BE2C (cell line): Measurements from ENCODE around the gene TANC2.

Experiments
- DNase-seq: peaks from one replicate; pipeline ENCODE4 v3.0.0-alpha.2; 2020
- H3K27me3 ChIP-seq: fragments of 250-450 bp; sonication (Bioruptor Pico); 2 replicates; pipeline ENCODE4 v1.5.1; 2020; ENCODE audit warnings: mild to moderate bottlenecking
- H3K36me3 ChIP-seq: fragments of 250-450 bp; sonication (Bioruptor Pico); 2 replicates; pipeline ENCODE4 v1.5.1; 2020; ENCODE audit warnings: mild to moderate bottlenecking
- H3K4me1 ChIP-seq: fragments of 250-450 bp; sonication (Bioruptor Pico); 2 replicates; pipeline ENCODE4 v1.5.1; 2020
- H3K4me3 ChIP-seq: 2 replicates; pipeline ENCODE4 v1.5.1; 2011; ENCODE audit warnings: low read depth, low read length
- H3K9me3 ChIP-seq: fragments of 250-450 bp; sonication (Bioruptor Pico); 2 replicates; pipeline ENCODE4 v1.5.1; 2020
- TF ChIP-seq, protein P1 (sequence below): IDR thresholded peaks from 2 replicates; pipeline ENCODE4 v1.5.1; 2012; ENCODE audit warnings: mild to moderate bottlenecking, low read depth, low read length

The TANC2 gene

GRCh38 chr17:62987136-62987535, 21.1 kb downstream of the TANC2 start:
- Histone ChIP-seq H3K36me3 (no peaks in the 10 kb centered on the region), H3K4me1 (peaks cover 4% of the 10 kb centered on the region; the same call in 1 of the 2 replicates), H3K27me3 (no peaks in the 10 kb centered on the region), H3K9me3 (no peaks in the 10 kb centered on the region), H3K4me3 (no peak overlapping the region)
- TF ChIP-seq, protein P1, sequence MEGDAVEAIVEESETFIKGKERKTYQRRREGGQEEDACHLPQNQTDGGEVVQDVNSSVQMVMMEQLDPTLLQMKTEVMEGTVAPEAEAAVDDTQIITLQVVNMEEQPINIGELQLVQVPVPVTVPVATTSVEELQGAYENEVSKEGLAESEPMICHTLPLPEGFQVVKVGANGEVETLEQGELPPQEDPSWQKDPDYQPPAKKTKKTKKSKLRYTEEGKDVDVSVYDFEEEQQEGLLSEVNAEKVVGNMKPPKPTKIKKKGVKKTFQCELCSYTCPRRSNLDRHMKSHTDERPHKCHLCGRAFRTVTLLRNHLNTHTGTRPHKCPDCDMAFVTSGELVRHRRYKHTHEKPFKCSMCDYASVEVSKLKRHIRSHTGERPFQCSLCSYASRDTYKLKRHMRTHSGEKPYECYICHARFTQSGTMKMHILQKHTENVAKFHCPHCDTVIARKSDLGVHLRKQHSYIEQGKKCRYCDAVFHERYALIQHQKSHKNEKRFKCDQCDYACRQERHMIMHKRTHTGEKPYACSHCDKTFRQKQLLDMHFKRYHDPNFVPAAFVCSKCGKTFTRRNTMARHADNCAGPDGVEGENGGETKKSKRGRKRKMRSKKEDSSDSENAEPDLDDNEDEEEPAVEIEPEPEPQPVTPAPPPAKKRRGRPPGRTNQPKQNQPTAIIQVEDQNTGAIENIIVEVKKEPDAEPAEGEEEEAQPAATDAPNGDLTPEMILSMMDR, result peak; percentile 53
- DNase-seq, result no peak

GRCh38 chr17:62989501-62989900, 23.5 kb downstream of the TANC2 start:
- DNase-seq, result no peak
- H3K36me3 ChIP-seq, result no peaks in the 10 kb centered on the region
- H3K4me3 ChIP-seq, result no peak overlapping the region
- no peaks in the 10 kb centered on the region for H3K9me3 ChIP-seq
- peaks cover 4% of the 10 kb centered on the region; the same call in 1 of the 2 replicates for H3K4me1 ChIP-seq
- no peaks in the 10 kb centered on the region for H3K27me3 ChIP-seq
- TF ChIP-seq, protein P1, result no peak

DNA sequence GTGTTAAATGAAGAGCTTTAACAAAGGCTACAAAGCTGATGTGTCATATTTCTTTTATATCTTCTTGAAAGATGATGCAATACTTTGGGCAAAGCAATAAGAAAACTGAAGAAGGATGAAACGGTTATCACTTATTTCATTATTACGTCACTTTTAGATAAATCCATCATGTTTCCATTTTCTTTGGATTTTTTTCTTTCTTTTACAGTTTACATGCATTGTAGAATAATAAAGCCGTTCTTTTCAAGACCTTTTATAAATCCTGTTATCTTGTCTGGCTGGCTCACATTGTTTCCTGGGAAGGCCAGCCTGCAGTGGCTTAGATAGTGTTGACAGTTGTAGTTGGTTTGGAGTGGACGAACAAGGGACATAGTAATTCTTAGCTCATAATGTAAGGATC, 28.9 kb downstream of the TANC2 start:
- Histone ChIP-seq H3K9me3 (no peaks in the 10 kb centered on the region), H3K4me1 (peaks cover 14% of the 10 kb centered on the region), H3K36me3 (peaks cover 8% of the 10 kb centered on the region), H3K4me3 (no peak overlapping the region), H3K27me3 (no peaks in the 10 kb centered on the region)
- no peak for DNase-seq
- TF ChIP-seq, protein P1, result no peak

DNA sequence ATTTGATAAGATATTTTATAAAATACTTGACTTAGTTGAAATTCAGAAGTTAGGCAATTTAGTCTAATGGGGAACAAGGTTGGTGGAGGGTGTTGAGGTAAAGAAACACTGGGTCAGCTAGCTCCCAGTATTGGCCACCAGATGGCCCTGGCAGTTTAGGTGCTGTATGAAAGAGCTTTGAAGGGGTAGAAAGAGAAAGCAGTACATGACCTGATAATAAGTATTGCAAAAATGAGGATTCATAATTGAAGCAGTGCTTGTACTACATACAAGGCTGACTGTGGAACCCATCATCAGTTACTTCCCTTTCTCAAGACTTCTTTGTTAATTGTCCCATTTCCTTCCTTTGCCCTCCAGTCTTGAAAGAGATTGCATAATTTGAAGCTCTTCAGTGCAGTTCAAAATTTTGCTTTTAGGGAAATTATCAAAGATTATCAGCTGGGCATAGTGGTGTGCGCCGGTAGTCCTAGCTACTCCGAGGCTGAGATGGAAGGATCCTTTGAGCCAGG, 29.4 kb downstream of the TANC2 start:
- Histone ChIP-seq H3K27me3 (no peaks in the 10 kb centered on the region), H3K4me1 (peaks cover 15% of the 10 kb centered on the region), H3K36me3 (peaks cover 8% of the 10 kb centered on the region), H3K9me3 (no peaks in the 10 kb centered on the region), H3K4me3 (no peak overlapping the region)
- DNase-seq, result peak; percentile 39
- TF ChIP-seq, protein P1, result peak; percentile 90

GRCh38 chr17:62996221-62996620, 30.2 kb downstream of the TANC2 start:
- no peaks in the 10 kb centered on the region for H3K27me3 ChIP-seq
- TF ChIP-seq, protein P1, result no peak
- peaks cover 8% of the 10 kb centered on the region for H3K36me3 ChIP-seq
- no peak overlapping the region for H3K4me3 ChIP-seq
- H3K9me3 ChIP-seq, result no peaks in the 10 kb centered on the region
- DNase-seq, result no peak
- H3K4me1 ChIP-seq, result peaks cover 15% of the 10 kb centered on the region

- H3K4me3 ChIP-seq, result no peak overlapping the region
- no peaks in the 10 kb centered on the region for H3K9me3 ChIP-seq
- DNase-seq, result no peak
- peaks cover 8% of the 10 kb centered on the region for H3K36me3 ChIP-seq
- TF ChIP-seq, protein P1, result no peak
- peaks cover 15% of the 10 kb centered on the region for H3K4me1 ChIP-seq
- no peaks in the 10 kb centered on the region for H3K27me3 ChIP-seq
These were observed 32.1 kb downstream of the TANC2 start for GRCh38 chr17:62998166-62998565.
